Glomerular endothelial cell (primary cell): Measurements from ENCODE around the gene TP53. TPM values are rescaled to one million over a fixed set of nuclear protein-coding genes. Genes with fewer than 3 reads are reported as not detected.
"Not testable (repeated sequence)": the region's sequence is repeated elsewhere in the genome, so short reads cannot be mapped to it uniquely, and the experiment has no call there.

Experiments used
- DNase-seq: peaks from one replicate; pipeline ENCODE4 v3.0.0-alpha.2; 2011; ENCODE audit warnings: low read depth, low spot score; ENCODE audit errors: extremely low read depth
- total RNA-seq: library from RNA; depleted of rRNA; stranded (reverse); fragments of >200 nt; gene quantifications from 2 replicates; pipeline ENCODE4 v1.2.3, GENCODE V29; 2015

The TP53 gene
- total RNA-seq, 1 donor from 2014 or later, result 94.8 TPM

GRCh38 chr17:7634384-7634783, 52.9 kb downstream of the TP53 start:
- no peak for DNase-seq

DNA sequence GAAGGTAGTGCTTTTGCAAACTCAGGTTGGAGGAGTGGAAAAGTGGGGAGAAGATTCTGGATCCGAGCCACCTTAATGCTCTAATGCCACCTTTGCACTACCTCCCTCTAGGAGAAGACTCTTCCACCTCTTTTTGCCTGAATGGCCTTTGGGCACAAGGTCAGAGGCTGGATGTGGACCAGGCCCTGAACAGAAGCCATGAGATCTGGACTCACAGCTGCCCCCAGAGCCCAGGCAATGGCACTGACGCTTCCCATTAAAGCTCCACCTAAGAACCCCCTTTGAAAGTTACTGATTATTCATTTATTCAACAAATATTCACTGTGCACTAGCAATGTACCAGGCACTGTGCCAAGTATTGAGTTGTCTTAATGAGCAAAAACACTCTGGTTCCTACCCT, 54.2 kb downstream of the TP53 start:
- no peak for DNase-seq

GRCh38 chr17:7632492-7632894, 54.8 kb downstream of the TP53 start:
- no peak for DNase-seq

DNA sequence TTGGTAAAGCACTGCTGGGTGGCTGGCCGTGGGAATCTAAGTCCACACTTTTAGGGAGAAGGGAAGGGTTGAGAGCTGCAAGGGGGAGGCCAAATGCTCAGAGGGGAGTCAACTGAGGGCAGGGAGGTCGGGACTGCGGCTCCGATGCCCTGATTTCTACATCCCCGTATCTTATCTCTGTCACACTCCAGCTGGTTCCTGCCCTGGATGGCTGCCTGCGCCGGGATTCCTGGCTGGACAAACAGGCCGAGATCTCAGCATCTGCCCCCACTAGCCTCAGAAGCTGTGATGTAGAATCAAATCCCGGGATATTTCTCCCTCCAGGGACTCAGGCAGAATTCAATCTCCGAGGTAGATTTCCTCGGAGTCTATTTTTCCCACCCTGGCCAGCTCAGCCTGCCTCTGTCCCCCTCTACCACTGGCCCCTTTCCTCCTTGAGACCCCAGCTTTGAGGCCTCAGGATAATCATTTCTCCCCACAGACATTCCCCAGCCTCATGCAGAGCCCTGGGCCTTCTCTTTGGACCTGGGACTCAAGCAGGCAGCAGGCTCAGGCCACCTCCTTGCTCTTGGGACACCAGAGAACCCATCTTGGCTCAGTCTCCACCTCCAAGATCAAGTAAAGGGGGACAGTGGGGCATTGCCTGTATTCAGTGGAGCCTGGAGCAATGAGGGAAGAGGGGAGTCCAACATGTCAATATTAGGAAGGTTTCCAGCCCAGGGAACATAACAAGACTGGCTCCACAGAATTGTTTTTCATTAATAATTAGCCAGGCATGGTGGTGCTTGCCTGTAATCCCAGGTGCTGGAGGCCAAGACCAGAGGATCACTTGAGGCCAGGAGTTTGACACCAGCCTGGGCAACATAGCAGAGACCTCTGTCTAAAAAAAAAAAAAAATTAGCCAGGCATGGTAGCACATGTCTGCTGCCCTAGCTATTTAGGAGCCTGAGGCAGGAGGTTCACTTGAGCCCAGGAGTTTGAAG, 55.6 kb downstream of the TP53 start:
- no peak for DNase-seq

- DNase-seq, result no peak
These were observed 57.2 kb downstream of the TP53 start, which contains the start of gene SHBG for GRCh38 chr17:7629939-7630571. Gene SHBG (plus strand): TSS chr17:7630135. CDS start chr17:7630173, 38 bp downstream.

- DNase-seq, result peak; percentile 41
These were observed 59.8 kb downstream of the TP53 start, which contains the start of gene SAT2 for GRCh38 chr17:7627250-7628121. Gene SAT2 (minus strand): TSS chr17:7627821. CDS start chr17:7627635, 186 bp downstream.

DNA sequence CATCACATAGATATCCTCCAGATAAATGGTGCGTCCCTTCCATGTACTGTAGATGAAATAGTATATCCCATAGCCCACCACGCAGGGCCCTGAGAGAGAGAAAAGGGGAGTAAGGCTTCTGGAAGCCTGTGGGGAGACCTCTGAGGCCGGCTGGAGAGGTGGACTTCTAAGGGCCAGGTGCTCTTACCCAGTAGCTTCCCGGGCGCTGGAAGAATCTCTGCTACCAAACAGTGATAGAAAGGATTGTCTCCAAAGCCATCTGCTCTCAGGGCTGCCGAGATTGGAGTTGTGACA, 60.4 kb downstream of the TP53 start:
- DNase-seq, result no peak

- no peak for DNase-seq
These were observed 61.0 kb downstream of the TP53 start for GRCh38 chr17:7626307-7626706.

GRCh38 chr17:7625749-7626148, 61.5 kb downstream of the TP53 start:
- DNase-seq, result not testable (repeated sequence)

- DNase-seq, result no peak
These were observed 63.6 kb downstream of the TP53 start for GRCh38 chr17:7623661-7624060.

- no peak for DNase-seq
These were observed 66.5 kb downstream of the TP53 start for GRCh38 chr17:7620835-7621234.

DNA sequence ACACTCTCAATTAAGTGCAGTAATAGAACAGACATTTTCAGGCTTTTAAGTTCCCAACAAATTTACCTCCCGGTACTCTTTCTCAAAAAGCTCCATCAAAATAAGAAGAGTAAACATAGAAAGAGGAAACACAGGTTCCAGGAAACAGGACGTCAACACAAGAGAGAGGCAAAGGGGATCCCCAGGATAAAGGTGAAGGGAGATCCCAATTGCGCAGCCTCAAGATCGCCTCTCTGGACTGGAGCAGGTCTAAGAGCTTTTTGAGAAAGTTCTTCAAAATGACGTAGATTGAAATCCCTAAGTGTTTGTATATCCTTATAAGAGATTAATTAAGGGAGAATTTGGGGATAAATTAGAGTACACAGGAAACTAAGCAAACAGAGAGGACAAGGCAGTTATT, 68.7 kb downstream of the TP53 start:
- no peak for DNase-seq

Other genes with a start within 250 kb of the TP53 start
- gene FGF11, start 248.0 kb downstream of the TP53 start, total RNA-seq, result 0.44 and 0.88 TPM in 2 replicates
- gene CHRNB1, start 242.4 kb downstream of the TP53 start, total RNA-seq, result 5.7 and 9.6 TPM in 2 replicates
- 41.8 and 43.9 TPM in 2 replicates for gene ZBTB4, start 207.9 kb downstream of the TP53 start, total RNA-seq
- gene SLC35G6, start 206.0 kb downstream of the TP53 start, total RNA-seq, result not detected in 2 replicates
- gene POLR2A, start 203.1 kb downstream of the TP53 start, total RNA-seq, result 81.5 and 124 TPM in 2 replicates
- gene TNFSF12, start 138.4 kb downstream of the TP53 start, total RNA-seq, result 30.3 and 38.2 TPM in 2 replicates
- gene TNFSF13, start 128.7 kb downstream of the TP53 start, total RNA-seq, result 1.5 and 6.7 TPM in 2 replicates
- gene SENP3, start 125.6 kb downstream of the TP53 start, total RNA-seq, result 60.7 and 79.5 TPM in 2 replicates
- gene CD68, start 107.9 kb downstream of the TP53 start, total RNA-seq, result 4.1 and 8.8 TPM in 2 replicates
- gene MPDU1, start 103.6 kb downstream of the TP53 start, total RNA-seq, result 117 and 164 TPM in 2 replicates
- gene SOX15, start 97.4 kb downstream of the TP53 start, total RNA-seq, result not detected in 2 replicates
- gene FXR2, start 72.6 kb downstream of the TP53 start, total RNA-seq, result 32.4 and 35.4 TPM in 2 replicates
- 42.6 and 47.6 TPM in 2 replicates for gene SAT2, start 59.7 kb downstream of the TP53 start, total RNA-seq
- 0.58 TPM in 1 of 2 replicates, not detected in the other for gene SHBG, start 57.4 kb downstream of the TP53 start, total RNA-seq
- not detected in 2 replicates for gene ATP1B2, start 36.6 kb downstream of the TP53 start, total RNA-seq
- 5.5 and 9.3 TPM in 2 replicates for gene WRAP53, start 987 bp upstream of the TP53 start, total RNA-seq
- 0.87 and 2.1 TPM in 2 replicates for gene EFNB3, start 17.7 kb upstream of the TP53 start, total RNA-seq
- not detected in 2 replicates for gene DNAH2, start 30.3 kb upstream of the TP53 start, total RNA-seq
- 4.9 and 16.3 TPM in 2 replicates for gene KDM6B, start 146.7 kb upstream of the TP53 start, total RNA-seq
- gene TMEM88, start 167.6 kb upstream of the TP53 start, total RNA-seq, result 24.8 and 46.8 TPM in 2 replicates
- gene NAA38, start 170.1 kb upstream of the TP53 start, total RNA-seq, result 96.0 and 138 TPM in 2 replicates
- gene CYB5D1, start 170.5 kb upstream of the TP53 start, total RNA-seq, result 2.7 and 5.8 TPM in 2 replicates
- gene CHD3, start 201.3 kb upstream of the TP53 start, total RNA-seq, result 66.5 and 142 TPM in 2 replicates
- 0.64 and 1.2 TPM in 2 replicates for gene RNF227, start 228.8 kb upstream of the TP53 start, total RNA-seq
- gene KCNAB3, start 242.4 kb upstream of the TP53 start, total RNA-seq, result 0.12 and 2.1 TPM in 2 replicates
- gene TRAPPC1, start 244.5 kb upstream of the TP53 start, total RNA-seq, result 100 and 142 TPM in 2 replicates
- gene CNTROB, start 244.7 kb upstream of the TP53 start, total RNA-seq, result 16.7 and 18.7 TPM in 2 replicates